Measurements from ENCODE around the gene LIN52. TPM values are rescaled to one million over a fixed set of nuclear protein-coding genes. Genes with fewer than 3 reads are reported as not detected.

The LIN52 gene
- total and polyA plus RNA-seq, 2 of the 13 experiments (the other 11 are each of a cell fraction or from before 2014, with no cell fraction given), result 11.4 to 23.3 TPM

DNA sequence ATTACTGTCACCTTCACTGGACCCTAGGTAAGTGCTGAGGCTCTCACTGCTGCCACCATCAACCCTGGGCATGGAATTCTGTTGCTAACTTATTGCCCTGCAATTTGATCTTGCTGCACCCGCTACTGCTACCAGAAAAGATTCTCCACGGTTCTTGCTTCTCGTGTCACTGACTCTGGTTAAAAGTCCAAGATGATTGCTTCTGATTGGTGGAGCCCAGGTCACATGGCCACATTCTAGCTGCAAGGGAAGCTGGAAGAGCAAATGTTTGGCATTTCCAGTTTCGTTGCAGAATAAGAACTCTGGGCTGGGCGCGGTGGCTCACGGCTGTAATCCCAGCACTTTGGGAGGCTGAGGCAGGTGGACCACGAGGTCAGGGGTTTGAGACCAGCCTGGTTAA lies 147.0 kb downstream of the LIN52 start:
- in situ Hi-C loops (cut with HindIII; ENCODE audit: extremely low pct_ligation_motif_present, low pct_unique_long_range_greater_than_20kb) (no loop called here), intact Hi-C loops (cut with micrococcal nuclease; ENCODE audit: unreplicated experiment) (no loop called here)
- H3K9ac ChIP-seq (ENCODE audit: insufficient read depth, low read depth, low read length), result no peak overlapping the region
- no peaks in the 10 kb centered on the region for H3K4me1 ChIP-seq (ENCODE audit: insufficient read depth, low read length)
- H2AFZ ChIP-seq (ENCODE audit: low read length), result no peak overlapping the region
- POLR2A ChIA-PET, result no interaction called here
- H3K27ac ChIP-seq (ENCODE audit: extremely low read length, insufficient read depth, low read length), result no peak overlapping the region
- H4K20me1 ChIP-seq (ENCODE audit: insufficient read depth, low read length), result no peaks in the 10 kb centered on the region
- no TSS peak for BruUV-seq (replicated peaks)
- H3K9me3 ChIP-seq (ENCODE audit: low read length), result peaks cover 8% of the 10 kb centered on the region; the same call in 1 of the 2 replicates
- H3K79me2 ChIP-seq (ENCODE audit: insufficient read depth, low read length), result no peaks in the 10 kb centered on the region
- H3K4me3 ChIP-seq (replicated peaks in 1 of 3; ENCODE audit: insufficient read depth in 1 of 3, low read depth in 2 of 3, low read length in 3 of 3), result no peak overlapping the region
- FAIRE-seq (no peak), DNase-seq (ENCODE audit: low spot score) (no peak), ATAC-seq (no peak)
- CTCF ChIA-PET (ENCODE audit: low intra/inter-chr PET ratio, low total read pairs), result no interaction called here
- no peak overlapping the region for H3K4me2 ChIP-seq (ENCODE audit: low read depth, low read length)
- 36% methylated on average over 3 of the region's 8 CpGs for WGBS (ENCODE audit: low lambda C conversion rate)
- peaks cover 2 to 24% of the 10 kb centered on the region in 2 experiments; a peak in 4 of 5 replicates for H3K27me3 ChIP-seq (ENCODE audit: control insufficient read depth in 1 of 2, insufficient read depth in 2 of 2, low read length in 2 of 2)
- TF ChIP-seq ASH2L (IDR thresholded peaks at IDR 0.05; ENCODE audit: insufficient read length, low read depth, low read length), result no peak
- no peak for TF ChIP-seq SYNCRIP (IDR thresholded peaks at IDR 0.05; ENCODE audit: insufficient read depth, low read depth, low read length)
- no peak for TF ChIP-seq ZNF530 (CRISPR knock-in tag; IDR thresholded peaks at IDR 0.05; ENCODE audit: low read depth)
- TF ChIP-seq, protein P1, sequence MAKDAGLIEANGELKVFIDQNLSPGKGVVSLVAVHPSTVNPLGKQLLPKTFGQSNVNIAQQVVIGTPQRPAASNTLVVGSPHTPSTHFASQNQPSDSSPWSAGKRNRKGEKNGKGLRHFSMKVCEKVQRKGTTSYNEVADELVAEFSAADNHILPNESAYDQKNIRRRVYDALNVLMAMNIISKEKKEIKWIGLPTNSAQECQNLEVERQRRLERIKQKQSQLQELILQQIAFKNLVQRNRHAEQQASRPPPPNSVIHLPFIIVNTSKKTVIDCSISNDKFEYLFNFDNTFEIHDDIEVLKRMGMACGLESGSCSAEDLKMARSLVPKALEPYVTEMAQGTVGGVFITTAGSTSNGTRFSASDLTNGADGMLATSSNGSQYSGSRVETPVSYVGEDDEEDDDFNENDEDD (CRISPR knock-in tag; IDR thresholded peaks at IDR 0.05; ENCODE audit: borderline replicate concordance), result no peak
- no peak for TF ChIP-seq ZNF547 (CRISPR knock-in tag; IDR thresholded peaks at IDR 0.05)
- no peak for TF ChIP-seq ZNF468 (CRISPR knock-in tag; IDR thresholded peaks at IDR 0.05)
- TF ChIP-seq, protein P2, sequence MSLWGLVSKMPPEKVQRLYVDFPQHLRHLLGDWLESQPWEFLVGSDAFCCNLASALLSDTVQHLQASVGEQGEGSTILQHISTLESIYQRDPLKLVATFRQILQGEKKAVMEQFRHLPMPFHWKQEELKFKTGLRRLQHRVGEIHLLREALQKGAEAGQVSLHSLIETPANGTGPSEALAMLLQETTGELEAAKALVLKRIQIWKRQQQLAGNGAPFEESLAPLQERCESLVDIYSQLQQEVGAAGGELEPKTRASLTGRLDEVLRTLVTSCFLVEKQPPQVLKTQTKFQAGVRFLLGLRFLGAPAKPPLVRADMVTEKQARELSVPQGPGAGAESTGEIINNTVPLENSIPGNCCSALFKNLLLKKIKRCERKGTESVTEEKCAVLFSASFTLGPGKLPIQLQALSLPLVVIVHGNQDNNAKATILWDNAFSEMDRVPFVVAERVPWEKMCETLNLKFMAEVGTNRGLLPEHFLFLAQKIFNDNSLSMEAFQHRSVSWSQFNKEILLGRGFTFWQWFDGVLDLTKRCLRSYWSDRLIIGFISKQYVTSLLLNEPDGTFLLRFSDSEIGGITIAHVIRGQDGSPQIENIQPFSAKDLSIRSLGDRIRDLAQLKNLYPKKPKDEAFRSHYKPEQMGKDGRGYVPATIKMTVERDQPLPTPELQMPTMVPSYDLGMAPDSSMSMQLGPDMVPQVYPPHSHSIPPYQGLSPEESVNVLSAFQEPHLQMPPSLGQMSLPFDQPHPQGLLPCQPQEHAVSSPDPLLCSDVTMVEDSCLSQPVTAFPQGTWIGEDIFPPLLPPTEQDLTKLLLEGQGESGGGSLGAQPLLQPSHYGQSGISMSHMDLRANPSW (CRISPR knock-in tag; IDR thresholded peaks at IDR 0.05; ENCODE audit: borderline replicate concordance), result no peak
- no peak for TF ChIP-seq ATF7 (IDR thresholded peaks at IDR 0.05)
- TF ChIP-seq ATF7 (CRISPR knock-in tag; IDR thresholded peaks at IDR 0.05), result no peak
- no peak for TF ChIP-seq EP300 (IDR thresholded peaks at IDR 0.05; ENCODE audit: low read depth in 2 of 2, low read length in 2 of 2)
- no peak for TF ChIP-seq EP300 (CRISPR knock-in tag; IDR thresholded peaks at IDR 0.05; ENCODE audit: borderline replicate concordance)
- TF ChIP-seq, protein P3, sequence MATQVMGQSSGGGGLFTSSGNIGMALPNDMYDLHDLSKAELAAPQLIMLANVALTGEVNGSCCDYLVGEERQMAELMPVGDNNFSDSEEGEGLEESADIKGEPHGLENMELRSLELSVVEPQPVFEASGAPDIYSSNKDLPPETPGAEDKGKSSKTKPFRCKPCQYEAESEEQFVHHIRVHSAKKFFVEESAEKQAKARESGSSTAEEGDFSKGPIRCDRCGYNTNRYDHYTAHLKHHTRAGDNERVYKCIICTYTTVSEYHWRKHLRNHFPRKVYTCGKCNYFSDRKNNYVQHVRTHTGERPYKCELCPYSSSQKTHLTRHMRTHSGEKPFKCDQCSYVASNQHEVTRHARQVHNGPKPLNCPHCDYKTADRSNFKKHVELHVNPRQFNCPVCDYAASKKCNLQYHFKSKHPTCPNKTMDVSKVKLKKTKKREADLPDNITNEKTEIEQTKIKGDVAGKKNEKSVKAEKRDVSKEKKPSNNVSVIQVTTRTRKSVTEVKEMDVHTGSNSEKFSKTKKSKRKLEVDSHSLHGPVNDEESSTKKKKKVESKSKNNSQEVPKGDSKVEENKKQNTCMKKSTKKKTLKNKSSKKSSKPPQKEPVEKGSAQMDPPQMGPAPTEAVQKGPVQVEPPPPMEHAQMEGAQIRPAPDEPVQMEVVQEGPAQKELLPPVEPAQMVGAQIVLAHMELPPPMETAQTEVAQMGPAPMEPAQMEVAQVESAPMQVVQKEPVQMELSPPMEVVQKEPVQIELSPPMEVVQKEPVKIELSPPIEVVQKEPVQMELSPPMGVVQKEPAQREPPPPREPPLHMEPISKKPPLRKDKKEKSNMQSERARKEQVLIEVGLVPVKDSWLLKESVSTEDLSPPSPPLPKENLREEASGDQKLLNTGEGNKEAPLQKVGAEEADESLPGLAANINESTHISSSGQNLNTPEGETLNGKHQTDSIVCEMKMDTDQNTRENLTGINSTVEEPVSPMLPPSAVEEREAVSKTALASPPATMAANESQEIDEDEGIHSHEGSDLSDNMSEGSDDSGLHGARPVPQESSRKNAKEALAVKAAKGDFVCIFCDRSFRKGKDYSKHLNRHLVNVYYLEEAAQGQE (IDR thresholded peaks at IDR 0.05; ENCODE audit: borderline replicate concordance in 1 of 2, low read depth in 1 of 2, low read length in 2 of 2), result no peak
- no peaks in the 10 kb centered on the region for H3K36me3 ChIP-seq (replicated peaks in 1 of 2; ENCODE audit: control insufficient read depth in 1 of 2, insufficient read depth in 2 of 2, low read length in 2 of 2)

All from HepG2 (cell line).